DMS53 treated with DMSO at 0.1 percent for 48 hours (cell line): Measurements from ENCODE around the gene PECR.
"Not testable (repeated sequence)": the region's sequence is repeated elsewhere in the genome, so short reads cannot be mapped to it uniquely, and the experiment has no call there.

Experiments
- DNase-seq: peaks from one replicate; lab custom pipeline; 2025; ENCODE audit not compliant: unreplicated experiment; lab: John Stamatoyannopoulos, UW

Gene PECR

GRCh38 chr2:216107320-216107719 is 25.7 kb upstream of the PECR start:
- no peak for DNase-seq

- no peak for DNase-seq
These were observed 23.1 kb upstream of the PECR start for GRCh38 chr2:216104691-216105090.

- DNase-seq, result no peak
These were observed 21.6 kb upstream of the PECR start for GRCh38 chr2:216103213-216103612.

- no peak for DNase-seq
These were observed 19.5 kb upstream of the PECR start for GRCh38 chr2:216101109-216101508.

GRCh38 chr2:216098421-216099334 is 17.1 kb upstream of the PECR start:
- no peak for DNase-seq

- no peak for DNase-seq
These were observed 13.1 kb upstream of the PECR start for GRCh38 chr2:216094701-216095100.

- no peak for DNase-seq
These were observed 11.0 kb upstream of the PECR start for GRCh38 chr2:216092646-216093045.

- DNase-seq, result no peak
These were observed 8.8 kb upstream of the PECR start for GRCh38 chr2:216090369-216090786.

- DNase-seq, result no peak
These were observed 4.7 kb upstream of the PECR start for GRCh38 chr2:216086207-216086893.

GRCh38 chr2:216084547-216084946 is 2.9 kb upstream of the PECR start:
- DNase-seq, result no peak

- DNase-seq, result no peak
These were observed 2.1 kb upstream of the PECR start for GRCh38 chr2:216083464-216084281.

GRCh38 chr2:216082805-216083204 is 1.2 kb upstream of the PECR start:
- no peak for DNase-seq

GRCh38 chr2:216082117-216082711 is 605 bp upstream of the PECR start:
- DNase-seq, result no peak

- no peak for DNase-seq
These were observed 597 bp downstream of the PECR start for GRCh38 chr2:216081012-216081411.

- DNase-seq, result not testable (repeated sequence)
These were observed 1.6 kb downstream of the PECR start for GRCh38 chr2:216080048-216080447.

GRCh38 chr2:216078776-216079175 is 2.8 kb downstream of the PECR start:
- DNase-seq, result no peak

- DNase-seq, result no peak
These were observed 5.8 kb downstream of the PECR start for GRCh38 chr2:216075510-216076485.

GRCh38 chr2:216074794-216075193 is 6.8 kb downstream of the PECR start:
- DNase-seq, result no peak

- no peak for DNase-seq
These were observed 7.2 kb downstream of the PECR start for GRCh38 chr2:216074380-216074779.

- DNase-seq, result no peak
These were observed 7.8 kb downstream of the PECR start for GRCh38 chr2:216073773-216074172.
